ENCODE measurements around the gene PTGIS. TPM values are rescaled to one million over a fixed set of nuclear protein-coding genes. Genes with fewer than 3 reads are reported as not detected.
A peak's percentile ranks its signal among the peaks of the same experiment; 100 is the strongest.

PTGIS gene
- total RNA-seq, 2 donors from 2014 or later = 12.9 to 34.6 TPM

DNA sequence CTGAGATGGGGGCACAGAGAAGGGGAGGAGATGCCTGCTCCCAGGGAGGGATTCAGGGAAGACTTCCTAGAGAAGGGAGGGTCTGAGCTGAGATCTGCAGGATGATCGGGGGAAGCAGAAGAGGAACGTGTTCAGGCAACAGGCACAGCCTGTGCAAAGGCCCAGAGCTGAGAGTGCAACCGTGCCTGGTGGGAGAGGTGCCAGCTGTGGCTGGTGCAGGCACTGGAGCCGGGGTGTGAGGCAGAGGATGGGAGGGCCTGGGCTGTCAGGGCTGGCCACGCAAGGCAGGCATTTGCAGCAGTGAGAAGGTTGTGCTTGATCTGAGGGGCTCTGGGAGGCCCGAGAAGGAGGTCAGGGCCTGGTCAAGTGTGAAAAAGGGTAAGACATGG, 27.7 kb downstream of the PTGIS start:
- DNase-seq (ENCODE audit: low spot score) = no peak
- TF ChIP-seq, protein P1, sequence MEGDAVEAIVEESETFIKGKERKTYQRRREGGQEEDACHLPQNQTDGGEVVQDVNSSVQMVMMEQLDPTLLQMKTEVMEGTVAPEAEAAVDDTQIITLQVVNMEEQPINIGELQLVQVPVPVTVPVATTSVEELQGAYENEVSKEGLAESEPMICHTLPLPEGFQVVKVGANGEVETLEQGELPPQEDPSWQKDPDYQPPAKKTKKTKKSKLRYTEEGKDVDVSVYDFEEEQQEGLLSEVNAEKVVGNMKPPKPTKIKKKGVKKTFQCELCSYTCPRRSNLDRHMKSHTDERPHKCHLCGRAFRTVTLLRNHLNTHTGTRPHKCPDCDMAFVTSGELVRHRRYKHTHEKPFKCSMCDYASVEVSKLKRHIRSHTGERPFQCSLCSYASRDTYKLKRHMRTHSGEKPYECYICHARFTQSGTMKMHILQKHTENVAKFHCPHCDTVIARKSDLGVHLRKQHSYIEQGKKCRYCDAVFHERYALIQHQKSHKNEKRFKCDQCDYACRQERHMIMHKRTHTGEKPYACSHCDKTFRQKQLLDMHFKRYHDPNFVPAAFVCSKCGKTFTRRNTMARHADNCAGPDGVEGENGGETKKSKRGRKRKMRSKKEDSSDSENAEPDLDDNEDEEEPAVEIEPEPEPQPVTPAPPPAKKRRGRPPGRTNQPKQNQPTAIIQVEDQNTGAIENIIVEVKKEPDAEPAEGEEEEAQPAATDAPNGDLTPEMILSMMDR (IDR thresholded peaks at IDR 0.05) = no peak
- TF ChIP-seq POLR2AphosphoS5 (IDR thresholded peaks at IDR 0.05) = no peak
- TF ChIP-seq POLR2A (IDR thresholded peaks at IDR 0.05) = no peak
- Histone ChIP-seq H3K36me3 (no peaks in the 10 kb centered on the region), H3K27ac (no peak overlapping the region), H3K9me3 (no peaks in the 10 kb centered on the region), H3K4me3 (no peak overlapping the region), H3K4me1 (replicated peaks) (no peaks in the 10 kb centered on the region), H3K27me3 (replicated peaks; ENCODE audit: insufficient read depth) (no peaks in the 10 kb centered on the region)
- 84% methylated on average over 6 of the region's 6 CpGs for WGBS
- intact Hi-C loops (cut with DNase I) = loop anchor here (5.0 to 10.0 kb wide), 3 partner anchors 302 to 387 kb away; no protein-coding TSS in a partner anchor

DNA sequence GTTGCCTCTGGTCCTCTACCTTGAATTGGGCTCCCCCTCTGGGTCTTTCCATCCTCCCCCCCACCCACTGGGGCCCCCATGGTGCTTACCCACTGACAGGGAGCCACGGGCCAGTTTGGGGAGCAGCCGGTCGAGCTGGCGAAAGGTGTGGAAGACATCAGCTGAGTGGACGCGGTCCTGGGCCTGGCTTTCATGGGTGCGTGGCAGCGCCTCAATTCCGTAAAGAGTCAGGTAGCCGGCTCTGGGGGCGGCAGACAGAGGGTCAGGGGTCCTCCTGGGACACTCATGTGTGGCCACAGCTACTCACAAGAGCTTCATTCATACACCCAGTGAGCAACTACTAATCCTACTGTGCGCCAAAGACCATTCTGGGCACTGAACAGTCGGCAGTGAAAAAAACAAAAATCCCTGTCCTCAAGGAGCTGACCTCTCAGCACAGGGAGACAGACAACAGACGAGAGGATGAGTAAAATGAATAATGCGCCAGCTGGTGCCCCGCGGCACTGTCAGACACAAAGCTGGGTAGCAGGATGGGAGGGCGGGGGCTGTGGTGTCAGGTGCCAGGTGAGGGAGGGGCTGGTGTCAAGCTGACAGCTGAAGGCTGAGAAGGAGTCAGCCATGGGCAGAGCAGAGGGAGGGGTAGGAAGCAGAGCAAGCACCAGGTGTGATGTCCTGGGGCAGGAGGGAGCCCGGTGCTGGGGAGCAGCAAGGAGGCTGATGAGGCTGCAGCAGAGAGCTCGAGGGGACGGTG, 28.3 kb downstream of the PTGIS start:
- TF ChIP-seq, protein P1 (IDR thresholded peaks at IDR 0.05) = no peak
- TF ChIP-seq POLR2A (IDR thresholded peaks at IDR 0.05) (no peak), POLR2AphosphoS5 (IDR thresholded peaks at IDR 0.05) (no peak)
- H3K4me3 ChIP-seq = no peak overlapping the region
- no peaks in the 10 kb centered on the region for H3K9me3 ChIP-seq
- H3K4me1 ChIP-seq (replicated peaks) = no peaks in the 10 kb centered on the region
- intact Hi-C loops (cut with DNase I) = loop anchor here (5.0 to 10.0 kb wide), 4 partner anchors 295 to 388 kb away; no protein-coding TSS in a partner anchor
- no peaks in the 10 kb centered on the region for H3K36me3 ChIP-seq
- no peak for DNase-seq (ENCODE audit: low spot score)
- no peaks in the 10 kb centered on the region for H3K27me3 ChIP-seq (replicated peaks; ENCODE audit: insufficient read depth)
- H3K27ac ChIP-seq = no peak overlapping the region
- 89% methylated on average over 21 of the region's 21 CpGs for WGBS

DNA sequence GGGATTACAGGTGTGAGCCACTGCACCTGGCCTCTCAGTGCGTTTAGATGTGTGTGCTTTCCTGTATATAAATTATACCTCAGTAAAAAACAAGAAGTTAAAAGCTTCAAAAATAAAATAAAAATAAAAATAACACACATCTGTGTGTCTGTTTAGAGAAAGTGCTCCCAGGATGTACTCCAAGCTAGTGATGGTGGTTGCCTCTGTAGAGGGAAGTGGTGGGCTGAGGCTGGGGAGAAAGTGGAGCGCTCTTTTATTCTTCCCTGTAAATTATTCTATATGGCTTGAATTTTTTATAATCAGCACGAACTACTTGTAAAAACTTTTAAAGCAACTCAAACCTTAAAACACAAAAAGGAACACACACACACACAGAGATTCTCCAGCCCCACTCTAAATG, 29.0 kb downstream of the PTGIS start:
- WGBS = 84% methylated on average over 3 of the region's 3 CpGs
- intact Hi-C loops (cut with DNase I) = loop anchor here (10.0 kb wide), 1 partner anchor 294 kb away; no protein-coding TSS in a partner anchor
- H3K36me3 ChIP-seq = no peaks in the 10 kb centered on the region

GRCh38 chr20:49534255-49534712, 33.7 kb downstream of the PTGIS start:
- intact Hi-C loops (cut with DNase I) = loop anchor here (5.0 to 10.0 kb wide), 2 partner anchors 47 to 289 kb away; no protein-coding TSS in a partner anchor
- Histone ChIP-seq H3K27ac (no peak overlapping the region), H3K27me3 (replicated peaks; ENCODE audit: insufficient read depth) (no peaks in the 10 kb centered on the region), H3K9me3 (no peaks in the 10 kb centered on the region), H3K36me3 (no peaks in the 10 kb centered on the region), H3K4me3 (no peak overlapping the region), H3K4me1 (replicated peaks) (no peaks in the 10 kb centered on the region)
- TF ChIP-seq, protein P1 (IDR thresholded peaks at IDR 0.05) = peak; percentile 37 to 86 (median 76)
- TF ChIP-seq POLR2AphosphoS5 (IDR thresholded peaks at IDR 0.05) (no peak), POLR2A (IDR thresholded peaks at IDR 0.05) (no peak)
- peak; percentile 46 for DNase-seq (ENCODE audit: low spot score)
- WGBS = 2% methylated on average over 3 of the region's 3 CpGs

More for the DNA sequence above, 29.0 kb downstream of the PTGIS start:
- H3K9me3 ChIP-seq = no peaks in the 10 kb centered on the region
- DNase-seq (ENCODE audit: low spot score) = no peak
- no peak overlapping the region for H3K4me3 ChIP-seq
- TF ChIP-seq, protein P1 (IDR thresholded peaks at IDR 0.05) = no peak
- no peak for TF ChIP-seq POLR2AphosphoS5 (IDR thresholded peaks at IDR 0.05)
- no peak for TF ChIP-seq POLR2A (IDR thresholded peaks at IDR 0.05)
- no peak overlapping the region for H3K27ac ChIP-seq
- no peaks in the 10 kb centered on the region for H3K4me1 ChIP-seq (replicated peaks)
- H3K27me3 ChIP-seq (replicated peaks; ENCODE audit: insufficient read depth) = no peaks in the 10 kb centered on the region

Data from prostate gland (tissue), 2 donors.